GM12801 (cell line): ENCODE measurements around the gene WDFY4.

Experiments
- TF ChIP-seq, protein P1 (sequence below): IDR thresholded peaks from one replicate; pipeline ENCODE4 v1.5.1; 2011; ENCODE audit warnings: control low read depth; ENCODE audit not compliant: insufficient read length; ENCODE audit errors: extremely low read depth

The WDFY4 gene

GRCh38 chr10:48772059-48772458 is 87.4 kb downstream of the WDFY4 start:
- TF ChIP-seq, protein P1, sequence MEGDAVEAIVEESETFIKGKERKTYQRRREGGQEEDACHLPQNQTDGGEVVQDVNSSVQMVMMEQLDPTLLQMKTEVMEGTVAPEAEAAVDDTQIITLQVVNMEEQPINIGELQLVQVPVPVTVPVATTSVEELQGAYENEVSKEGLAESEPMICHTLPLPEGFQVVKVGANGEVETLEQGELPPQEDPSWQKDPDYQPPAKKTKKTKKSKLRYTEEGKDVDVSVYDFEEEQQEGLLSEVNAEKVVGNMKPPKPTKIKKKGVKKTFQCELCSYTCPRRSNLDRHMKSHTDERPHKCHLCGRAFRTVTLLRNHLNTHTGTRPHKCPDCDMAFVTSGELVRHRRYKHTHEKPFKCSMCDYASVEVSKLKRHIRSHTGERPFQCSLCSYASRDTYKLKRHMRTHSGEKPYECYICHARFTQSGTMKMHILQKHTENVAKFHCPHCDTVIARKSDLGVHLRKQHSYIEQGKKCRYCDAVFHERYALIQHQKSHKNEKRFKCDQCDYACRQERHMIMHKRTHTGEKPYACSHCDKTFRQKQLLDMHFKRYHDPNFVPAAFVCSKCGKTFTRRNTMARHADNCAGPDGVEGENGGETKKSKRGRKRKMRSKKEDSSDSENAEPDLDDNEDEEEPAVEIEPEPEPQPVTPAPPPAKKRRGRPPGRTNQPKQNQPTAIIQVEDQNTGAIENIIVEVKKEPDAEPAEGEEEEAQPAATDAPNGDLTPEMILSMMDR = no peak

DNA sequence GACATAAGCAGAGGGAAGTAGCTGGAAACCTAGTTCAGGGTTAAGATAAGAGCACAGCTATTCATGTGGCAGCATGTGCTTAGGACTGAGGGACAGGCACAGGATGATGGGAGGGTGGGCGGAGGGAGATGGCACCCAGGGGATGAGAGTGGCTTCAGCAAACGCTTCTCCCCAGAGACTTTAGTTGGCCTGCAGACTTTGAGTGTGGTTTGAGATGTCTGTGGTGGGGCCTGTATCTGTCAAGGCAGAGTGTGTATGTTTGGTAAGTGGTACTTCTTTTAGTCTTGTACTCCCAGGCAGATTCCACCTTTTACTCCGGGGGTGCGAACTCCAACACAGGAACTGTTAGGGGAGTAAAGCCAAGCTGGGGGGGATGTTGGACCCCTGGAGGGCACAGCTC is 88.9 kb downstream of the WDFY4 start:
- TF ChIP-seq, protein P1 = no peak

DNA sequence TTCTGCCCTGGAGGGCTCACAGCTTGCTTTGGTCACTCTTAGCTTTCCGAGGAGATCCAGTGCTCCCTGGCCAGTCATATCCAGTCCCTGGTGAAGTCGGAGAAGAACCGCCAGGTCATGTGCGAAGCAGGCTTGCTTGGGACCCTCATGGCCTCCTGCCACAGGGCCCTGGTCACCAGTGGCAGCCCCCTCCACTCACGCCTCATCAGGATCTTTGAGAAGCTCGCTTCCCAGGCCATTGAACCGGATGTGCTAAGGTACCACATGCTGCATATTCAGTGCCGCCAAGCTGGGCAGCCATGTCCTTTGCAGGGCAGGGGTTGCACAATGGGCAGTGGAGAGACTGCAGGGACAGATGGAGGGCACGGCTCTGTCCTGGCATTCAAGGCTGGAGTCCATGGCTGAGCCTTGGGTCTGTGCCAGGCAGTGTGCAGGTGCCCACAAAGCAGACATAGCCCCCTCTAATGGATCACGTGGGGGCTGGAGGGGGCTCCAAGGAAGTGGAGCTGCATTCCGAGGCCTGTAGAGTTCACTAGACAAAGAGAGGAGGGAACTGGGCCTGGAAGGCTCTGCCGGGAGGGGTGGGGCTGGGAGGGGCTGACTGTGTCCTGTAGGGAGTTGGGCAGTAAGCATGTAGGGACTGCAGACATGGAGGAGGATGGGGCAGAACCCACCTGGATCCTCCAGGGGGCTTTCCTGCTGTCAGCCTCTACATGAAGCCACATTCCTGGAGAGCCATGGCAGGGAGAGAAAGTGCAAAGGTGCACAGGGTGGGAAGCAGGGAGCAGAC is 89.9 kb downstream of the WDFY4 start:
- TF ChIP-seq, protein P1 = no peak

DNA sequence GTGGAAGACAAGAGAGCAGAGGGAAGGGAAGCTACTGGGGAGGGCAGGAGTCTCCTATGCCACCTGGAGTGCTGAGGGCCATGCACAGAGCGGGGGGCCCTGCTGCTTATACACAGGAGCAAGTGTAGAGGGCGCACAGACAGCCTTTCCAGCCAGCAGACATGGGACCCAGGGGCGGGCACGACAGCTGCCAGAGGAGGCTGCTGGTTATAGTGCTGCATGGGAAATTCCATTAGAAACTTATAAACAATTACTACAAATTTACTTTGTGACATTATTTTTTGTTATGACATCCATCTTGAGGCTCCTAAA is 90.5 kb downstream of the WDFY4 start:
- TF ChIP-seq, protein P1 = no peak

DNA sequence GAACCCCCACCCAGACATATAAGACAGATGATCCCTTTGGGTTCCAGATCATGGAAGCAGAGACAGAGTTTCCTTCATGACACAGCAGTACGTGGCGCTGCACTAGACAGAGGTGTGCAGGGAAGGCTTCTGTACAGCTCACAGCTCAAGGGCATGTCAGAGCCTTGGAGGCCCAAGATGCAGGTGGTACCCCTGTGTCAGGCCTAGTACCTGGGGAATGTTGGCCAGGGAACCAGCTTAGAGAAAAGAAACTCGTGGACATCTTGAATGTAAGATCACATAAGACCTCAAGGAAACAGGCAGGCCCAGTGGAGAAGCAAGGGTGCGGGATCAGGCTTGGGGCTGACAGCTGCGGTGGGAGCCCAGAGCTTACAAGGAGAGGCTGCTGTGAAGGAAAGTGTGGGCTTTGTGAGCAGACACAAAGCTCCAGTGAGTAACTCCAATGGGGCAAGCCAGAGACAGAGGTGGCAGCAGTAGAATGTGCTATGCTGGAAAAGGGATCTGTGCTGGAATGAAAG is 91.4 kb downstream of the WDFY4 start:
- TF ChIP-seq, protein P1 = no peak

DNA sequence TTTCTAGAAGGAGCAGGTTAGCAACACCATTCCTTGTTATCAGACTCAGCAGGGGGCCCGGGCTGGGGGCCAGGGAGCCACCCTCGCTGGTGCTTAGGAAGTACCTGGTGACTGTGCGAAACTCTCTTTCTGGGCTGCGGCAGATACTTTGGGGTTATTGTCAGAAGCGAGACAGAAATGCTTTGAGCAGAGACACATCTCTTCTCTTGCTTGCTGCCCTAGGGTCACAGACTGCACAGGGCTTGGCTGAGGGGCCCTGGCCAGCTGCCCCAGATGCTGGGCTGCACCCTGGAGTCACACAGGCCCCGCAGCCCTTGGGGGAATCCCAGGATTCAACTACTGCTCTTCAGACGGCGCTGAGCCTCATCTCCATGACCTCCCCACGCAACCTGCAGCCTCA is 91.9 kb downstream of the WDFY4 start:
- TF ChIP-seq, protein P1 = no peak

GRCh38 chr10:48777110-48777509 is 92.4 kb downstream of the WDFY4 start:
- TF ChIP-seq, protein P1 = no peak
